Transverse colon (tissue), 4 donors: Measurements from ENCODE around the gene ARHGAP40.

ENCODE experiments used
- EP300 ChIP-seq: sonication (generic); formaldehyde crosslinking; IDR thresholded peaks from one replicate; pipeline ENCODE4 v1.6.1; 2017; ENCODE audit warnings: antibody characterized with exemption, low read depth
- POLR2A ChIP-seq: fragments of 450-650 bp; IDR thresholded peaks from one replicate; pipeline ENCODE4 v1.6.1; 2016; ENCODE audit warnings: antibody characterized with exemption, mild to moderate bottlenecking, moderate library complexity
- POLR2AphosphoS5 ChIP-seq, 3 donors: sonication (generic); formaldehyde crosslinking; IDR thresholded peaks; one replicate each; pipeline ENCODE4 v1.6.1; 2016; ENCODE audit warnings: antibody characterized with exemption in 3 of 3
- TF ChIP-seq, protein P1 (sequence below), 5 experiments: fragments of 200-600 bp in 3 of 5; fragments of 450-650 bp in 2 of 5; sonication (generic) in 3 of 5; IDR thresholded peaks; 1 replicate in 2 of 5; 2 replicates in 3 of 5; pipeline ENCODE4 v1.5.1; 2016 to 2017; ENCODE audit warnings: antibody characterized with exemption in 5 of 5, inconsistent platforms in 3 of 5, mild to moderate bottlenecking in 2 of 5, moderate library complexity in 1 of 5

GRCh38 chr20:38680500-38681306 lies 79.1 kb downstream of the ARHGAP40 start:
- TF ChIP-seq POLR2AphosphoS5 (IDR thresholded peaks at IDR 0.05) (no peak), POLR2A (no peak), EP300 (no peak)
- TF ChIP-seq, protein P1, sequence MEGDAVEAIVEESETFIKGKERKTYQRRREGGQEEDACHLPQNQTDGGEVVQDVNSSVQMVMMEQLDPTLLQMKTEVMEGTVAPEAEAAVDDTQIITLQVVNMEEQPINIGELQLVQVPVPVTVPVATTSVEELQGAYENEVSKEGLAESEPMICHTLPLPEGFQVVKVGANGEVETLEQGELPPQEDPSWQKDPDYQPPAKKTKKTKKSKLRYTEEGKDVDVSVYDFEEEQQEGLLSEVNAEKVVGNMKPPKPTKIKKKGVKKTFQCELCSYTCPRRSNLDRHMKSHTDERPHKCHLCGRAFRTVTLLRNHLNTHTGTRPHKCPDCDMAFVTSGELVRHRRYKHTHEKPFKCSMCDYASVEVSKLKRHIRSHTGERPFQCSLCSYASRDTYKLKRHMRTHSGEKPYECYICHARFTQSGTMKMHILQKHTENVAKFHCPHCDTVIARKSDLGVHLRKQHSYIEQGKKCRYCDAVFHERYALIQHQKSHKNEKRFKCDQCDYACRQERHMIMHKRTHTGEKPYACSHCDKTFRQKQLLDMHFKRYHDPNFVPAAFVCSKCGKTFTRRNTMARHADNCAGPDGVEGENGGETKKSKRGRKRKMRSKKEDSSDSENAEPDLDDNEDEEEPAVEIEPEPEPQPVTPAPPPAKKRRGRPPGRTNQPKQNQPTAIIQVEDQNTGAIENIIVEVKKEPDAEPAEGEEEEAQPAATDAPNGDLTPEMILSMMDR (IDR thresholded peaks at IDR 0.05), result no peak
